ENCODE data around the gene MAP10.

The MAP10 gene

DNA sequence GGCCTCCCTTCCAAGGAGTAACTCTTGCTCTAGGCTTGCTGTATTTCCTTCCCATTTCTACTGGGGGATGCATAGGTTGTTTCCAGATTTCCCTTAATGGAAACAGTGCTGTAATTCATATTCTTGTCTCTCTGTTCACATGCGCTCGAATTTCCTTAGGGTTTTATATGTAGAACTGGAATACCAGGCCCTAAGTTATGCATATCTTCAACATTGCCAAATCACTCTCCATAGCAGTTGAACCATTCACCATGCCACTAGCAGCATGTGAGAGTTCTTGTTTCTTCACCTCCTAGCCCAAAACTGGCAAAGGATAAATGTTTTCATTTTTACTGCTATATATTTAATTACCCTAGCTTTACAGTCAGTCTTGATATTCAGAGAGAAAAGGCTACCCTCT is 12.8 kb downstream of the MAP10 start:
- no peaks in the 10 kb centered on the region for H3K4me1 Mint-ChIP-seq
- H3K9me3 Mint-ChIP-seq, result no peaks in the 10 kb centered on the region
- H3K27ac Mint-ChIP-seq, result no peak overlapping the region
- CTCF ChIA-PET, result interaction anchor here (1.6 kb wide), 1 partner anchor 8 kb away, joined by 3 read pairs; no protein-coding TSS in a partner anchor
- H3K36me3 Mint-ChIP-seq, result no peaks in the 10 kb centered on the region
- H3K27me3 Mint-ChIP-seq, result peaks cover 4% of the 10 kb centered on the region
- no peak overlapping the region for H3K4me3 Mint-ChIP-seq
- DNase-seq, result no peak

DNA sequence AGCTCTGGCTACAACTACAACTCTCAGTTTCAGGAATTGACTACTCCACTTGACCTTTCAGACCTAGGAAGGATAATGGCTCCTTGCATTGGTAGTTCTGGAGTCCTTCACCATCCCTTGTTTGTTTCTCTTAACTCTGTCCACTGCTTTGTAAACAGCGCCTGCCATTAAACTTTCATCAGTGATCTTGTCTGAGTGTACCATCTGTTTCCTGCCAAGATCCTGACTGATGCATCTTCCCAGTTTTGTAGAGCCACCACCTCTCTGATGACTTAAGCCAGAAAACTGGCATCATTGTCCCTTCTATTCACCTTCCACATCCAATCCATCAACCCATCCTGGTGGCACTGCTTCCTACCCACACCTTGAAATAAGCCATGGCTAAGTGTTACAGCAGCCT is 15.2 kb downstream of the MAP10 start:
- H3K9me3 Mint-ChIP-seq, result no peaks in the 10 kb centered on the region
- no peaks in the 10 kb centered on the region for H3K36me3 Mint-ChIP-seq
- H3K27me3 Mint-ChIP-seq, result no peaks in the 10 kb centered on the region
- H3K4me3 Mint-ChIP-seq, result no peak overlapping the region
- no peak for DNase-seq
- no peaks in the 10 kb centered on the region for H3K4me1 Mint-ChIP-seq
- no peak overlapping the region for H3K27ac Mint-ChIP-seq
- CTCF ChIA-PET, result no interaction called here

DNA sequence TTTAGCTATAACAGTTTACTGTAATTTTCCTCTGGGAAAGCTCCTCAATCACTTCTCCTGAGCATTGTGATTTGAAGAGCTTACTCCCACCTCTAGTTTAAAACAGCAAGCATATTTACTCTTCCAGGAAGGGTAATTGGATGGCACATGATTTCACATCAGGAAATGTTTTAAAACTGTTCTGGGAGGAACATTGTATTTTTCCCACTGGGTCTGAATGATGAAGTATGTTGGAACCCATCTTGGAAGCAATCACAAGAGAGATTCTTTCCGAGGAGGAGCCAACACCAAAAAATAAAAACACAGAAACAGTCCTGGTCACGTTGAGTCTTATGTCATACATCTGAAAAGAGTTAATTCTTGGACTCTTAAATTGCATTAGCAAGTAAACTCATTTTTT is 17.3 kb downstream of the MAP10 start:
- no peaks in the 10 kb centered on the region for H3K27me3 Mint-ChIP-seq
- no peaks in the 10 kb centered on the region for H3K9me3 Mint-ChIP-seq

DNA sequence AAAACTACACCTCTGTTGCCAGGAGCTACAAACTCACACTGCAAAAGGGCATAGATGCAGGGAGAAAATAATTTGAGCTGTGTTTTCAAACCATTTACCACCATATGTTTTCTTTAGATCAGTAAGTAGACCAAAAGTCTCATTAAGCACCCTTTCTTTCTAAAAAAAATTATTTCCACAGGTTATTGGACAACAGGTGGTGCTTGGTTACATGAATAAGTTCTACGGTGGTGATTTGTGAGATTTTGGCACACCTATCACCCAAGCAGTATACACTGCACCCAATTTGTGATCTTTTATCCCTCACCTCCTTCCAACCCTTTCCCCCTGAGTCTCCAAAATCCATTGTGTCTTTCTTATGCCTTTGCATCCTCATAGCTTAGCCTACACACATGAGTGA is 21.1 kb downstream of the MAP10 start:
- Mint-ChIP-seq H3K4me1 (no peaks in the 10 kb centered on the region), H3K27me3 (peaks cover 4% of the 10 kb centered on the region)
- CTCF ChIA-PET, result interaction anchor here (1.1 kb wide), 1 partner anchor 9 kb away, joined by 3 read pairs; no protein-coding TSS in a partner anchor

More for the DNA sequence above, 17.3 kb downstream of the MAP10 start:
- no peak overlapping the region for H3K27ac Mint-ChIP-seq
- H3K4me3 Mint-ChIP-seq, result no peak overlapping the region
- no peaks in the 10 kb centered on the region for H3K4me1 Mint-ChIP-seq
- H3K36me3 Mint-ChIP-seq, result no peaks in the 10 kb centered on the region
- no peak for DNase-seq
- CTCF ChIA-PET, result no interaction called here

DNA sequence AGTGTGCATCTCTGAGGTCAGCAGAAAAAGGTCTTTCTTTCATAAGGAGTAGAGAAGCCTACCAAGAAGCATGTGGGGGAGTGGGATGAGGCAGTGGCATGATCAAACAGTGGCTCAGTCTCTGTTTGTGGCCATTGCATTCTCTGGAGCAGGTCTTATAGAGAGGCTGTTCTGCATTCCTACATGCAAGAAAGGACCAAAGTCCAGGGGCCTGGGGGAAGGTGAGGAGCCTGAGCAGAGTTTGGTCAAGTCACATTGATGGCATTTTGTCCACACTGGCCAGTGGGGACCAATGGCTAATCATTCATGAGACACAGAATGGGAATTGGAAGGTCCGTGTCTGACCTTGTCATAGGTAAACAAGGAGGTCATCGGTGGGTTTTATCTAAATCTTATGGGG is 25.4 kb downstream of the MAP10 start:
- no peaks in the 10 kb centered on the region for H3K4me1 Mint-ChIP-seq
- H3K27me3 Mint-ChIP-seq, result peaks cover 13% of the 10 kb centered on the region
- no peaks in the 10 kb centered on the region for H3K9me3 Mint-ChIP-seq
- no peak overlapping the region for H3K27ac Mint-ChIP-seq
- no peaks in the 10 kb centered on the region for H3K36me3 Mint-ChIP-seq
- DNase-seq, result no peak
- CTCF ChIA-PET, result no interaction called here
- H3K4me3 Mint-ChIP-seq, result no peak overlapping the region

More for the DNA sequence above, 21.1 kb downstream of the MAP10 start:
- H3K36me3 Mint-ChIP-seq, result no peaks in the 10 kb centered on the region
- no peaks in the 10 kb centered on the region for H3K9me3 Mint-ChIP-seq
- H3K27ac Mint-ChIP-seq, result no peak overlapping the region
- no peak for DNase-seq
- H3K4me3 Mint-ChIP-seq, result no peak overlapping the region

DNA sequence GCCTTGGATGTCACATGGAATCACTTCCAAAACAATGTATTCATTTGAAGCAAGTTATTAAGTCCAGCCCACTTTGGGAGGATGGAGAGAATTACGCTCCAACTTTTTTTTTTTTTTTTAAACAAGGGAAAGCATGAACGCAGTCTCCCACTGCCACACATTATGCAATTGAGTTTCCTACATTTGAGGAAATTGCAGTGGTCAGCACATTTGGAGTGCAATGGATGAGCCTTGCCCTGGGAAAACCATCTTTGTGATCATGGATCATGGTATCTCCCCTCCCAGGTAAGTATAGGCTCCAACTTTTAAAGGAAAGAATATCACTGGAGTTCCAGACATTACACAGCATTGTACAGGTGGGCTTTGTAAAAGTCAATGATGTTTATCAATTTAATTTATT is 26.7 kb downstream of the MAP10 start:
- CTCF ChIA-PET, result no interaction called here
- Mint-ChIP-seq H3K36me3 (no peaks in the 10 kb centered on the region), H3K4me3 (no peak overlapping the region), H3K9me3 (no peaks in the 10 kb centered on the region), H3K27ac (no peak overlapping the region), H3K4me1 (no peaks in the 10 kb centered on the region), H3K27me3 (peaks cover 13% of the 10 kb centered on the region)
- DNase-seq, result no peak

DNA sequence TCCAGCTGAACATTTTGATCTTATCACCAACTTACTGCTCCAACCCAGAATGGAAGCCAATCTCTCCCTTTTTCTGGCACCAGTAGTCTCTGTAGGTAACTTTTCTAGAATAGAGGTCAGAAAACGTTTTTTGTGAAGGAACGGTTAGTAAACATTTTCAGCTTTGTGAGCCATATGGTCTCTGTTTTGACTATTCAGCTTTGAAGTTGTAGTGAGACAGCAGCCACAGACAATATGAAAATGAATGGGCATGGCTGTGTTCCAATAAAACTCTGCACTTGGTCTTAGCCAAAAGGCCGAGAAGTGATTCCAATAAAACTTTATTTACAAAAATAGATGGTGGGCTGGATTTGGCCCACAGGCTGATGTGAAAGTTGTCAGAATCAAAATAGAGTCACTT is 28.9 kb downstream of the MAP10 start:
- Mint-ChIP-seq H3K4me3 (no peak overlapping the region), H3K4me1 (no peaks in the 10 kb centered on the region), H3K27ac (no peak overlapping the region), H3K27me3 (peaks cover 13% of the 10 kb centered on the region), H3K36me3 (no peaks in the 10 kb centered on the region), H3K9me3 (no peaks in the 10 kb centered on the region)
- DNase-seq, result no peak
- CTCF ChIA-PET, result no interaction called here

DNA sequence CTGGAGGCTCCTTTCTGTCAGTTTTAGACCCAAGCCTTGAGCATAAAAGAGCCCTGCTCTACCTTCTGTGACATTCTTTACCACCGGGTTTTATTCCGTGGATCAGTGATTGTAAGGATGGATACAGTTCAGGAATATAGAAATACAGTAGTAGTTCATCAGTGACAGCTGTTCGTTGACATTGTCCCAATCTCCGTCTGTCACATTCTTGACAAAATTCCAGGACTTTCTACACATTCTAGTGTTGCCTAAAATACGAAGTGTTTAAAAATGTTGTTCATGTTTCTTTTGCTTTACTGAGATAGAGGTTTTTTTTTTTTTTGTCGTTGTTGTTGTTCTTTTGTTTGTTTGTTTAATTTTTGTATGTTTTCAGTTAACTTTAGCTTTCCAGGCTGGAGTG is 29.9 kb downstream of the MAP10 start:
- CTCF ChIA-PET, result no interaction called here
- Mint-ChIP-seq H3K4me1 (no peaks in the 10 kb centered on the region), H3K36me3 (no peaks in the 10 kb centered on the region)

DNA sequence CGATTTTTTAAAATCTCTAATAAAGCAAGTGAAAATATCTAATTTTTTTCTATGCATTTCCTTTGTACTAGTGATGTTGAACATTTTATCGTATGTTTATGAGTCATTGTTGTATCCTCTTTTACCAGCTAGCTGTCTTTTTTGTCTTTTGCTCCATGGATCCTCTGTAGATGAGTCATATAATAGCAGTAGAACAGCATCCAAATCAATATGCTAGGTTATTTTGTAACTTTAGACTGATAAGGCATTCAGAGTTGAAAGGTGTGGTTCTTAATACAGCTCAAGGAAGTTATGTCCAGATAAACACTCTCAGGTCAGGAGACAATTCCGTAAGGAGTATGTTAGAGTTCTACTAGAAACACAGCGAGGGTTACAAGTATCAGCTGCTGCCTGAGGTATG is 31.9 kb downstream of the MAP10 start:
- no peaks in the 10 kb centered on the region for H3K4me1 Mint-ChIP-seq
- CTCF ChIA-PET, result no interaction called here

More for the DNA sequence above, 29.9 kb downstream of the MAP10 start:
- no peaks in the 10 kb centered on the region for H3K9me3 Mint-ChIP-seq
- H3K27ac Mint-ChIP-seq, result no peak overlapping the region
- DNase-seq, result no peak
- H3K27me3 Mint-ChIP-seq, result peaks cover 13% of the 10 kb centered on the region
- no peak overlapping the region for H3K4me3 Mint-ChIP-seq

DNA sequence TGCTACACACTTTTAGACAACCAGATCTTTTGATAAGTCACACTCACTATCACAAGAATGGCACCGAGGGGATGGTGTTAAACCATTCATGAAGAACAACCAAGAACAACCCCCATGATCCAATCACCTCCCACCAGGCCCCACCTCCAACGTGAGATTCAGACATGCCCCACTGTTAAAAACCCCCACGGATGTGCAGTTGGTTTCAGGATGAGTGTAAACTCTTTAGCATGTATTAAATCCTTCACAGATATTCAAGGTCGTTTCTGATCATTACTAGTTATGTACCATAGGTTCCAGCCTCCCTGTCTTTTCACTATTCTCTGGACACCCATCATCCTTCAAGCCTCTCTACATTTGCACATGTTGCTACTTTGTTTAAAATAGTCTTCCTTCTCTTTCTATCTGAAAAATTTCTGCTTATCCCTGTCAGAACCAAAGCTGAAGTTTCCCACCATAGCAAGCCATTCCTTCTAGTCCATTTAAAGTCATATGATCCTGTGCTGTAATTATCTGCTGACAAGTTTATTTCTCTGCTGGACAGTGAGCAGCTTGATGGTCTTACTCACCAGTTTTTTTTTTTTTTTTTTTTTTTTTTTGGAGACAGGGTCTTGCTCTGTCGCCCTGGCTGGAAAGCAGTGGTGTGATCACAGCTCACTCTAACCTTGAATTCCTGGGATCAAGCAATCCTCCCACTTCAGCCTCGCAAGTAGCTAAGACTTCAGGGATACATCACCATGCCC is 36.8 kb downstream of the MAP10 start:
- Mint-ChIP-seq H3K9me3 (no peaks in the 10 kb centered on the region), H3K4me1 (no peaks in the 10 kb centered on the region), H3K4me3 (no peak overlapping the region), H3K27me3 (peaks cover 7% of the 10 kb centered on the region), H3K36me3 (no peaks in the 10 kb centered on the region), H3K27ac (no peak overlapping the region)
- CTCF ChIA-PET, result no interaction called here
- no peak for DNase-seq

More for the DNA sequence above, 31.9 kb downstream of the MAP10 start:
- no peak overlapping the region for H3K4me3 Mint-ChIP-seq
- no peak overlapping the region for H3K27ac Mint-ChIP-seq
- DNase-seq, result no peak
- no peaks in the 10 kb centered on the region for H3K36me3 Mint-ChIP-seq
- peaks cover 13% of the 10 kb centered on the region for H3K27me3 Mint-ChIP-seq
- H3K9me3 Mint-ChIP-seq, result no peaks in the 10 kb centered on the region

DNA sequence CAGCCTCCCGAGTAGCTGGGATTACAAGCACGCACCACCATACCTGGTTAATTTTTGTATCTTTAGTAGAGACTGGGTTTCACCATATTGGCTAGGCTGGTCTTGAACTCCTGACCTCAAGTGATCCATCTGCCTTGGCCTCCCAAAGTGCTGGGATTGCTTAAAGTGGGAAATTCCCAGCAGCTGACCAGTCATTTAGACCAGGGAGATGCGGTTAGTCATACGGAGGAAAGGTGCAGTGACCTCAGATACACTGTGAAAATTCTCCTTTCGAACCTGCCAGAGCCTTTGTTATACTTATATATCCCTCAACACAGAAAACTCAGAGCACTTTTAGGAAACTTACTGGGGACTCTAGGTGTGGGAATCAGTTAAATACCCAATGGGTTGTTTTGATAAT is 39.6 kb downstream of the MAP10 start:
- Mint-ChIP-seq H3K27ac (no peak overlapping the region), H3K4me1 (no peaks in the 10 kb centered on the region), H3K36me3 (no peaks in the 10 kb centered on the region), H3K27me3 (peaks cover 7% of the 10 kb centered on the region), H3K9me3 (no peaks in the 10 kb centered on the region), H3K4me3 (no peak overlapping the region)
- no peak for DNase-seq
- CTCF ChIA-PET, result no interaction called here

DNA sequence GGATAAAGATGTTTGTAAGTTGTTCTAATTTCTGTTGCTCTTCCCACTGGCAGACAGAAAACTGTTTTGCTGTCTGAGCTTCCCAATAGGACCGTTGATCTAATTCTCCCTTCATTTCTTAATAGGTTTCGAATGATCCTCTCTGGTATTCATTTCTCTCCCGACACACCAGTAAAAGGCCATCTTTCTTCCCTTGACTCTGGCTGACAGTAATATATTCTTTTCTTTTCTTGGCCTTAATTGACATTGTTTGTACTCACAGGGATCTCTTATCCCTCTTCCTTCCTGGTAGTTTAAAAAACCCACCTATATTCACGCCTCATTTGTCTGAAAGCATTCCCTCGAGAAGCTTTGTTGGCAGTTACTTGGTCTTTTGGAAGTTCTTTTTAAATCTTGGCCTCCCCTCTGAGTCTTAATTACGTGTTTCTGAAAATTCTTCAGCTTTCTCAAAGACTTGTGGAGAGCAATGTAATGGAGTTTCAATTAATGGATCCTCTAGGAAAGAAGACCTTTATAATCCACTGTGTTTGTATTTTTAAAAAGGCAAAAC is 40.3 kb downstream of the MAP10 start:
- Mint-ChIP-seq H3K27me3 (peaks cover 7% of the 10 kb centered on the region), H3K4me1 (no peaks in the 10 kb centered on the region), H3K4me3 (no peak overlapping the region), H3K9me3 (no peaks in the 10 kb centered on the region), H3K27ac (no peak overlapping the region), H3K36me3 (no peaks in the 10 kb centered on the region)
- CTCF ChIA-PET, result no interaction called here
- DNase-seq, result no peak

DNA sequence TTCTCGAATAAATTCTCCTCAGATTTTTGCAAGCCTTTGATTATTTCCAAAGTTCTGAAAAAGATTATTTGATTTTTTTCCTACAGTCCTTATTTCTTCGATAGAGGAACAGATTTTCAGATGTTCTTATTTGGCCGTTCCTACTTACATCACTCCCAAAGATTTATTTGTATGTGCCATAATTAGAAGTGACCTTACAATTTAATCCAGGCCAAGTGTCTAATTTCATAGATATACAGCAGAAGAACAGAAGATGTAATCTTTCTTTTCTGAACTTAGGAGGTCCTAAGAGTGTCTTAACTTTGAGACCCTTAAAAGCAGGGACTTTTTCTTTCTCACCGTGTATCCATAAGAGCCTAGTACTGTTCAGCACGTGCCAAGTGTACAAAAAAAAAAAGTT is 46.3 kb downstream of the MAP10 start:
- CTCF ChIA-PET, result no interaction called here
- H3K9me3 Mint-ChIP-seq, result no peaks in the 10 kb centered on the region
- no peak overlapping the region for H3K27ac Mint-ChIP-seq

DNA sequence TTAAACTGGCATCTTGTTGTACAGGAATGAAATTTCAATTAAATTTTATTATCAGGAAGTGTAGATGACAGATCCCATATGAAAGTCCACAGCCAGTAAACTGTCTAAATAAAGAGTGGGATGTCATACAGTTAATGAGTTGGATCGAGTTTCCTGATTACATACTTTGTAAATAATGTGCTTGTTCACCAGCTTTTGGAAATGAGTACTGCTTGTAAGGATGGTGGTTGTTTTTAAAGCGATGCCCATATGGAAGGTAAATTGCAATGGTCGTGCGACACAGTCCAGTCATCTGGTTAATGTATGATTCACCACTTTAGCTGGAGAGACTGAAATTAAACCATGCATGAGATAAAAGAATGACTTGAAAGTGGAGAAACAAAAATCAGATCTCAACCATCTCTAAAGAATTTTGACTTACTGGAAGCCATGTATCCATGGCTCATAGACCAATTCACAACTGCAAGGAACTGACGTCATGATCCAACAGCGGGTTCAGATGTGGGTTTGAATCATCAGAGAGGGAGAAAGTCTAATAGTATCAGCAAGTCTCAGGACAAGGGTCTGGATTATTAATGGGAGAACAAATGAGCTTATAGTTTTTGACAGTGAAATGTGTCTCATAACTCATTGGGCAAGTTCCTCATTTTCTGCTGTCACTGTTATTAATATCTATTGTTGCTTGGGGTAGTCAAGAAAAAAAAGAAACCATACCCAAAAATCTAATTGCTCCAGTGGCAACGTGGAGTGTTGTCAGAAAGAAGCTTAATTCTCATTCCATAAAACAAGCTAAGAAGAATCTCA is 49.0 kb downstream of the MAP10 start:
- no peak for DNase-seq
- Mint-ChIP-seq H3K27me3 (peaks cover 14% of the 10 kb centered on the region), H3K4me3 (no peak overlapping the region)

More for the DNA sequence above, 46.3 kb downstream of the MAP10 start:
- H3K4me1 Mint-ChIP-seq, result no peaks in the 10 kb centered on the region
- no peaks in the 10 kb centered on the region for H3K36me3 Mint-ChIP-seq
- no peak overlapping the region for H3K4me3 Mint-ChIP-seq
- no peak for DNase-seq
- peaks cover 9% of the 10 kb centered on the region for H3K27me3 Mint-ChIP-seq

DNA sequence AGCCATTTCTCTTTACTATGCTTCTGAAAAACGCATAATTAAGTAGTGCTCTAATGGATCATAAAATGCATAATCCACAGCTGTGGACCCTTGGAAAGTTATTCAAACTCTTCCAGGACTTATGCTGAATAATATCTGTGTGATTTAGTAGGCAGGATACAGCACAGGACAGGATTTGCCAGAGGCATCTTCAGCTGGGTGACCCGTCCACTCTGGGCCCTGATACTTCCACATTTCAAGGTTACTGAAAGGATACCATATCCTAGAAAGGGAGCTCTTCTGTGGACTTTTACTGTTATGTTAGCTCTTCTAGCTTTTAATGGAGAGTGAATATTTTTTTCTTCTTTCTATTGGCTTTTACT is 49.6 kb downstream of the MAP10 start:
- no peaks in the 10 kb centered on the region for H3K4me1 Mint-ChIP-seq

More for the DNA sequence above, 49.0 kb downstream of the MAP10 start:
- H3K4me1 Mint-ChIP-seq, result no peaks in the 10 kb centered on the region
- H3K9me3 Mint-ChIP-seq, result no peaks in the 10 kb centered on the region
- no peaks in the 10 kb centered on the region for H3K36me3 Mint-ChIP-seq
- no peak overlapping the region for H3K27ac Mint-ChIP-seq
- CTCF ChIA-PET, result no interaction called here

More for the DNA sequence above, 49.6 kb downstream of the MAP10 start:
- H3K27me3 Mint-ChIP-seq, result peaks cover 17% of the 10 kb centered on the region
- no peak overlapping the region for H3K4me3 Mint-ChIP-seq
- DNase-seq, result no peak
- no peak overlapping the region for H3K27ac Mint-ChIP-seq
- no peaks in the 10 kb centered on the region for H3K36me3 Mint-ChIP-seq
- CTCF ChIA-PET, result no interaction called here
- H3K9me3 Mint-ChIP-seq, result no peaks in the 10 kb centered on the region
